K562 (cell line): ENCODE results near the gene LSR. TPM values are rescaled to one million over a fixed set of nuclear protein-coding genes. Genes with fewer than 3 reads are reported as not detected.
A peak's percentile ranks its signal among the peaks of the same experiment; 100 is the strongest.

Source experiments
- BACH1 ChIP-seq: fragments of 200-800 bp; sonication (Bioruptor generic); IDR thresholded peaks from 2 replicates; pipeline ENCODE4 v1.6.1; 2016; ENCODE audit warnings: missing genetic modification characterization, missing compliant biosample characterization
- BCOR ChIP-seq: fragments of 450-650 bp; IDR thresholded peaks from 2 replicates; pipeline ENCODE4 v1.6.1; 2016
- BHLHE40 ChIP-seq: IDR thresholded peaks from 2 replicates; pipeline ENCODE4 v1.6.1; 2011; ENCODE audit warnings: low read length, improper control_type of control experiment
- BMI1 ChIP-seq: fragments of 150-350 bp; IDR thresholded peaks from 2 replicates; pipeline ENCODE4 v1.6.1; 2014; ENCODE audit warnings: low read length
- BRD4 ChIP-seq: fragments of 200-600 bp; sonication (generic); IDR thresholded peaks from 2 replicates; pipeline ENCODE4 v1.6.1; 2017; ENCODE audit warnings: inconsistent platforms
- CC2D1A ChIP-seq: fragments of 450-650 bp; IDR thresholded peaks from 2 replicates; pipeline ENCODE4 v1.6.1; 2017; ENCODE audit warnings: mild to moderate bottlenecking
- CREB1 ChIP-seq, 2 experiments: sonication (generic) in 1 of 2; formaldehyde crosslinking in 1 of 2; IDR thresholded peaks; 2 replicates each; pipeline versions ENCODE4 v1.6.1 to v1.8.0; 2012 to 2022; ENCODE audit warnings: inconsistent platforms in 1 of 2, mild to moderate bottlenecking in 1 of 2, missing genetic modification reagents in 1 of 2, moderate library complexity in 1 of 2
- CSDE1 ChIP-seq, 2 experiments: fragments of 450-650 bp; IDR thresholded peaks; 2 replicates each; pipeline ENCODE4 v1.6.1; 2016; ENCODE audit warnings: mild to moderate bottlenecking in 1 of 2
- DNMT1 ChIP-seq: fragments of 450-650 bp; IDR thresholded peaks from 2 replicates; pipeline ENCODE4 v1.6.1; 2016; ENCODE audit warnings: antibody characterized with exemption, mild to moderate bottlenecking
- HDAC6 ChIP-seq: IDR thresholded peaks from 2 replicates; pipeline ENCODE4 v1.6.1; 2012; ENCODE audit warnings: low read depth, mild to moderate bottlenecking, control low read depth, inconsistent platforms, low read length, moderate library complexity
- HDGF ChIP-seq: fragments of 450-650 bp; IDR thresholded peaks from 2 replicates; pipeline ENCODE4 v1.6.1; 2016
- HNRNPUL1 ChIP-seq: fragments of 200-400 bp; formaldehyde crosslinking; IDR thresholded peaks from 2 replicates; pipeline ENCODE4 v1.6.1; 2017; ENCODE audit warnings: low read length
- MCM2 ChIP-seq: fragments of 450-650 bp; IDR thresholded peaks from 2 replicates; pipeline ENCODE4 v1.6.1; 2017; ENCODE audit warnings: low read depth, mild to moderate bottlenecking
- MTA1 ChIP-seq: fragments of 450-650 bp; IDR thresholded peaks from 2 replicates; pipeline ENCODE4 v1.6.1; 2017; ENCODE audit warnings: borderline replicate concordance
- NFIC ChIP-seq: fragments of 450-650 bp; IDR thresholded peaks from 2 replicates; pipeline ENCODE4 v1.6.1; 2017; ENCODE audit warnings: mild to moderate bottlenecking, inconsistent platforms
- NFIX ChIP-seq: fragments of 250-450 bp; sonication (Bioruptor Pico); IDR thresholded peaks from 2 replicates; pipeline ENCODE4 v1.4.0; 2020; ENCODE audit warnings: low read depth, mild to moderate bottlenecking, moderate library complexity
- NFXL1 ChIP-seq: fragments of 450-650 bp; formaldehyde crosslinking; IDR thresholded peaks from 2 replicates; pipeline ENCODE4 v1.4.0; 2021; ENCODE audit warnings: mild to moderate bottlenecking
- PBX2 ChIP-seq, 2 experiments: IDR thresholded peaks in 1 of 2; conservative IDR thresholded peaks in 1 of 2; 2 replicates each; pipeline ENCODE4 v1.6.1; 2016; ENCODE audit warnings: low read depth in 2 of 2, mild to moderate bottlenecking in 1 of 2, missing compliant biosample characterization in 1 of 2, missing genetic modification characterization in 1 of 2, moderate library complexity in 1 of 2
- XRCC5 ChIP-seq: fragments of 200-400 bp; formaldehyde crosslinking; IDR thresholded peaks from 2 replicates; pipeline ENCODE4 v1.6.1; 2017; ENCODE audit warnings: low read depth, mild to moderate bottlenecking, low read length
- ZBTB7A ChIP-seq: IDR thresholded peaks from 2 replicates; pipeline ENCODE4 v1.6.1; 2011; ENCODE audit warnings: low read depth, mild to moderate bottlenecking, low read length, moderate library complexity, borderline replicate concordance; ENCODE audit not compliant: control insufficient read depth
- ZNF274 ChIP-seq: IDR thresholded peaks from 2 replicates; pipeline ENCODE4 v1.6.1; 2011; ENCODE audit warnings: low read depth, mild to moderate bottlenecking, low read length, moderate library complexity, borderline replicate concordance
- ZNF507 ChIP-seq: conservative IDR thresholded peaks from 2 replicates; pipeline ENCODE4 v1.6.1; 2017; ENCODE audit warnings: missing genetic modification characterization, missing compliant biosample characterization
- polyA plus RNA-seq, 8 experiments: library from polyadenylated mRNA; depleted of rRNA in 4 of 8; stranded (reverse) in 5 of 8; unstranded in 3 of 8; fragments of >200 nt; fragmentation: Nextera tagmentation in 2 of 8; fragmentation: Illumina TruSeq in 1 of 8; extraction: Ambion mirVana in 2 of 8; extraction: Trizol in 1 of 8; gene quantifications; 2 replicates each; pipeline versions ENCODE4 v1.2.1 to v1.2.3, GENCODE V29; 2011 to 2014; ENCODE audit warnings: inconsistent platforms in 1 of 8, missing spikeins in 1 of 8
- total RNA-seq, 7 experiments: library from RNA; depleted of rRNA in 6 of 7; stranded (reverse); fragments of >200 nt in 6 of 7; fragmentation: Illumina TruSeq in 2 of 7; extraction: Trizol in 2 of 7; gene quantifications; 2 replicates each; pipeline versions ENCODE4 v1.2.1 to v1.2.3, GENCODE V29; 2011 to 2021; ENCODE audit warnings: low replicate concordance in 1 of 7
- TF ChIP-seq, protein P1 (sequence below): sonication (generic); formaldehyde crosslinking; IDR thresholded peaks from 2 replicates; pipeline ENCODE4 v1.9.0; 2022; ENCODE audit warnings: mild to moderate bottlenecking, missing genetic modification reagents
- TF ChIP-seq, protein P2 (sequence below): fragments of 250-450 bp; sonication (Bioruptor Pico); IDR thresholded peaks from 2 replicates; pipeline ENCODE4 v1.8.0; 2021; ENCODE audit warnings: mild to moderate bottlenecking, moderate library complexity

The LSR gene
- total and polyA plus RNA-seq, 9 of the 15 experiments (the other 6 are each of a cell fraction or from before 2014, with no cell fraction given), result 0.44 to 87.9 (median 28.0) TPM

DNA sequence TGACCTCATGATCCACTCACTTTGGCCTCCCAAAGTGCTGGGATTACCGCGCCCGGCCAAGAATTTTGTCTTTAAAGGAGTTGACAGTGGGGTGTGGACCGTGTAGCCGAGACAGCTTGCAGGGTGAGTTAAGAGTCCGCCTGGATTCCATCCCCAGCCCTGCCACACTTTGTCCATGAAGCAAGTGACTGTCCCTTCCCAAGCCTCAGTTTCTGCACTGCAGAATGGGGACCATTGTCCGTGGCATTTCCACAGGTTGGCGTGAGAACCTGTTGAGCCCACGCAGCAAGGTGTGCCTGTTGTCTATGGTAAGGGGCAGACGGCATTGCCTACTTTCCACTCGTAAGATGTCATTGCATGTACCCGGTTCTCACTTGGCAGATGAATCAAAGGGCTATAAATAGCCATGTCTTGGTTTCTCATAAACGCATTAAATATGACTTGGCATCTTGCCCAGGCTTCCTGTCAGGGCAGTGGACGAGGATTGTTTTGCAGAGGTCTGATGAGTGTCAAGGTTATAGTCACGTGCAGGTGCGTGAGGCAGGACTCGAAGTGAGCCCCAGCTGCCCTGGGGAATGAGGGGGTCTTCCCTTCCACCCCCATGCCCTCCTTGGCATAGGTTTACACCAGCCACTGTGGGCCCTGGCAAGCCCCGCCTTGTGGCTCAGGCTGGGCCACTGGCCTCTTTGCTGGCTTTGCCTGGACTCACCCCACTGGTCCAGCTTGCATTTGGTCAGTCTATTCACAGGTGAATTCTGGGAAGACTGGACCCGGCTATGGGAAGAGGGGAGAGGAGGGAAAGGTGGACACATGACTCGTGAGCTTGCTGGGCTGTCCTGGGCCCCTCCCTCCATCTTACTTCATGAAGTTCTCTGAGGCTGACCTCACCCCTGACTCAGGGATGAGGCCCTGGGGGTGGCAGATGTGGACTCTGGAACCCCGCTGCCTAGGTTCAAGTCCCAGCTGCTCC lies 34.9 kb upstream of the LSR start (continued):
- no peak for TF ChIP-seq HNRNPUL1
- no peak for TF ChIP-seq HDGF
- TF ChIP-seq ZBTB7A, result no peak
- TF ChIP-seq PBX2 (CRISPR knock-in tag; IDR thresholded peaks at IDR 0.05; ENCODE audit: low read depth), result no peak
- peak; percentile 54 for TF ChIP-seq PBX2 (tag; conservative IDR thresholded peaks at IDR 0.05; ENCODE audit: low read depth)
- TF ChIP-seq XRCC5, result no peak
- no peak for TF ChIP-seq NFXL1 (CRISPR knock-in tag)
- no peak for TF ChIP-seq CREB1 (IDR thresholded peaks at IDR 0.05)
- TF ChIP-seq CREB1 (CRISPR knock-in tag; IDR thresholded peaks at IDR 0.05), result no peak
- TF ChIP-seq ZNF507, result no peak
- TF ChIP-seq MTA1, result no peak
- no peak for TF ChIP-seq BMI1
- TF ChIP-seq, protein P1, sequence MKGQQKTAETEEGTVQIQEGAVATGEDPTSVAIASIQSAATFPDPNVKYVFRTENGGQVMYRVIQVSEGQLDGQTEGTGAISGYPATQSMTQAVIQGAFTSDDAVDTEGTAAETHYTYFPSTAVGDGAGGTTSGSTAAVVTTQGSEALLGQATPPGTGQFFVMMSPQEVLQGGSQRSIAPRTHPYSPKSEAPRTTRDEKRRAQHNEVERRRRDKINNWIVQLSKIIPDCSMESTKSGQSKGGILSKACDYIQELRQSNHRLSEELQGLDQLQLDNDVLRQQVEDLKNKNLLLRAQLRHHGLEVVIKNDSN (CRISPR knock-in tag), result peak; percentile 59; the same call in 1 of the 2 replicates
- no peak for TF ChIP-seq ZNF274
- no peak for TF ChIP-seq DNMT1
- no peak for TF ChIP-seq BCOR
- TF ChIP-seq NFIC, result peak; percentile 88
- TF ChIP-seq MCM2, result no peak
- no peak for TF ChIP-seq NFIX (CRISPR knock-in tag)
- no peak for TF ChIP-seq CC2D1A
- TF ChIP-seq, protein P2, sequence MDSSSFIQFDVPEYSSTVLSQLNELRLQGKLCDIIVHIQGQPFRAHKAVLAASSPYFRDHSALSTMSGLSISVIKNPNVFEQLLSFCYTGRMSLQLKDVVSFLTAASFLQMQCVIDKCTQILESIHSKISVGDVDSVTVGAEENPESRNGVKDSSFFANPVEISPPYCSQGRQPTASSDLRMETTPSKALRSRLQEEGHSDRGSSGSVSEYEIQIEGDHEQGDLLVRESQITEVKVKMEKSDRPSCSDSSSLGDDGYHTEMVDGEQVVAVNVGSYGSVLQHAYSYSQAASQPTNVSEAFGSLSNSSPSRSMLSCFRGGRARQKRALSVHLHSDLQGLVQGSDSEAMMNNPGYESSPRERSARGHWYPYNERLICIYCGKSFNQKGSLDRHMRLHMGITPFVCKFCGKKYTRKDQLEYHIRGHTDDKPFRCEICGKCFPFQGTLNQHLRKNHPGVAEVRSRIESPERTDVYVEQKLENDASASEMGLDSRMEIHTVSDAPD (CRISPR knock-in tag), result no peak
- peak; percentile 81 for TF ChIP-seq BHLHE40
- no peak for TF ChIP-seq BRD4
- no peak for TF ChIP-seq CSDE1 (IDR thresholded peaks at IDR 0.05)
- TF ChIP-seq HDAC6, result no peak
- no peak for TF ChIP-seq BACH1
